Endothelial cell of umbilical vein (primary cell): Measurements from ENCODE around the gene ZNF792. TPM values are rescaled to one million over a fixed set of nuclear protein-coding genes. Genes with fewer than 3 reads are reported as not detected.

ENCODE experiments used
- BruUV-seq: library from RNA; stranded (reverse); fragments of 400-500 nt; replicated peaks from 2 replicates; lab custom pipeline; 2021; lab: Mats Ljungman, UMichigan
- CTCF ChIA-PET: fragments of 300-600, 350-600 bp; sonication (Branson Sonifier 250); formaldehyde crosslinking; loops from one replicate; lab custom pipeline; 2021; ENCODE audit warnings: antibody characterized with exemption, inconsistent platforms; lab: Charles Lee
- POLR2A ChIA-PET: fragments of 300-600, 350-600 bp; sonication (Branson Sonifier 250); formaldehyde crosslinking; loops from one replicate; lab custom pipeline; 2021; ENCODE audit warnings: antibody characterized with exemption, inconsistent platforms; lab: Charles Lee
- DNase-seq: peaks from one replicate; pipeline ENCODE4 v3.0.0-alpha.2; 2011; ENCODE audit warnings: low read depth, low spot score
- FAIRE-seq: peaks from 2 replicates; lab custom pipeline; 2011; peaks lifted over from hg19 to GRCh38; lab: Jason Lieb, UNC
- H2AFZ ChIP-seq: 2 replicates; pipeline ENCODE4 v1.6.0; 2012; ENCODE audit warnings: low read depth, low read length, control low read depth, inconsistent platforms
- H3K27ac ChIP-seq: 2 replicates; pipeline ENCODE4 v1.5.1; 2011; ENCODE audit warnings: low read depth, mild to moderate bottlenecking, control low read depth, low read length, moderate library complexity; ENCODE audit not compliant: insufficient read depth
- H3K27me3 ChIP-seq, 2 experiments: 2 replicates each; pipeline versions ENCODE4 v1.6.0 to v1.6.1; 2011; ENCODE audit warnings: low read length in 2 of 2, mixed read lengths in 1 of 2; ENCODE audit not compliant: control insufficient read depth in 2 of 2, insufficient read depth in 2 of 2
- H3K36me3 ChIP-seq, 2 experiments: 2 replicates in 1 of 2; 3 replicates in 1 of 2; pipeline ENCODE4 v1.5.1; 2011; ENCODE audit warnings: low read length in 2 of 2, mild to moderate bottlenecking in 1 of 2, moderate library complexity in 1 of 2; ENCODE audit not compliant: control insufficient read depth in 2 of 2, insufficient read depth in 2 of 2; ENCODE audit errors: extremely low read depth in 1 of 2
- H3K4me1 ChIP-seq: 3 replicates; pipeline ENCODE4 v1.5.1; 2011; ENCODE audit warnings: mild to moderate bottlenecking, low read length; ENCODE audit not compliant: control insufficient read depth, insufficient read depth; ENCODE audit errors: extremely low read depth
- H3K4me2 ChIP-seq: 2 replicates; pipeline ENCODE4 v1.6.1; 2011; ENCODE audit warnings: low read length, control low read depth, mixed read lengths; ENCODE audit not compliant: insufficient read depth
- H3K4me3 ChIP-seq, 3 experiments: fragments of 200-600 bp in 1 of 3; sonication (generic), shearing (Covaris generic) in 1 of 3; replicated peaks in 1 of 3; 2 replicates each; pipeline ENCODE4 v1.5.1; 2011 to 2016; ENCODE audit warnings: control low read depth in 3 of 3, low read length in 3 of 3, mild to moderate bottlenecking in 2 of 3, inconsistent platforms in 1 of 3, low read depth in 1 of 3, moderate library complexity in 1 of 3; ENCODE audit not compliant: insufficient read depth in 1 of 3
- H3K79me2 ChIP-seq: 2 replicates; pipeline ENCODE4 v1.6.0; 2012; ENCODE audit warnings: low read length, inconsistent platforms; ENCODE audit not compliant: control insufficient read depth, insufficient read depth
- H3K9ac ChIP-seq: replicated peaks from 2 replicates; pipeline ENCODE3; 2011; ENCODE audit warnings: low read length, control low read depth; ENCODE audit not compliant: insufficient read depth; ENCODE audit errors: extremely low read depth
- H3K9me1 ChIP-seq: replicated peaks from 3 replicates; pipeline ENCODE4 v1.6.0; 2011; ENCODE audit warnings: mild to moderate bottlenecking, low read length; ENCODE audit not compliant: control insufficient read depth, insufficient read depth; ENCODE audit errors: extremely low read depth
- H3K9me3 ChIP-seq: replicated peaks from 2 replicates; pipeline ENCODE4 v1.5.1; 2012; ENCODE audit warnings: low read length, inconsistent platforms; ENCODE audit not compliant: control insufficient read depth, insufficient read depth
- H4K20me1 ChIP-seq: replicated peaks from 2 replicates; pipeline ENCODE3; 2011; ENCODE audit warnings: mild to moderate bottlenecking, low read length; ENCODE audit not compliant: control insufficient read depth, insufficient read depth; ENCODE audit errors: extremely low read depth
- CTCF ChIP-seq, 2 donors: IDR thresholded peaks; 1 replicate in 1 of 2; 2 replicates in 1 of 2; pipeline ENCODE4 v1.5.1; 2011; ENCODE audit warnings: low read length in 2 of 2, mild to moderate bottlenecking in 2 of 2, moderate library complexity in 2 of 2, control low read depth in 1 of 2, inconsistent platforms in 1 of 2, low read depth in 1 of 2; ENCODE audit not compliant: insufficient read depth in 1 of 2; ENCODE audit errors: extremely low read depth in 1 of 2
- POLR2A ChIP-seq: IDR thresholded peaks from 2 replicates; pipeline ENCODE4 v1.6.1; 2012; ENCODE audit warnings: low read depth, mild to moderate bottlenecking, control low read depth, low read length
- dilution Hi-C: fragments of 300-500 bp; cut with MboI; formaldehyde crosslinking; loops from one replicate; pipeline ENCODE4 v1.15.0; 2019; ENCODE audit warnings: low sequenced_read_pairs; ENCODE audit not compliant: extremely low pct_ligation_motif_present
- intact Hi-C: fragments of 100-400 bp; cut with micrococcal nuclease; formaldehyde crosslinking; loops from one replicate; pipeline ENCODE4 v1.10.0; 2022
- polyA plus RNA-seq, 4 experiments: library from polyadenylated mRNA; depleted of rRNA in 3 of 4; stranded (reverse) in 3 of 4; unstranded in 1 of 4; fragments of >200 nt; gene quantifications; 2 replicates each; pipeline versions ENCODE4 v1.2.1 to v1.2.3, GENCODE V29; 2011 to 2012; ENCODE audit warnings: missing spikeins in 1 of 4
- total RNA-seq: library from RNA; stranded (reverse); gene quantifications from 2 replicates; pipeline ENCODE4 v1.2.3, GENCODE V29; 2021

Gene ZNF792
- total and polyA plus RNA-seq, 2 donors (not counting 3 experiments of a cell fraction or from before 2014, with no cell fraction given): 11.3 to 19.8 TPM

DNA sequence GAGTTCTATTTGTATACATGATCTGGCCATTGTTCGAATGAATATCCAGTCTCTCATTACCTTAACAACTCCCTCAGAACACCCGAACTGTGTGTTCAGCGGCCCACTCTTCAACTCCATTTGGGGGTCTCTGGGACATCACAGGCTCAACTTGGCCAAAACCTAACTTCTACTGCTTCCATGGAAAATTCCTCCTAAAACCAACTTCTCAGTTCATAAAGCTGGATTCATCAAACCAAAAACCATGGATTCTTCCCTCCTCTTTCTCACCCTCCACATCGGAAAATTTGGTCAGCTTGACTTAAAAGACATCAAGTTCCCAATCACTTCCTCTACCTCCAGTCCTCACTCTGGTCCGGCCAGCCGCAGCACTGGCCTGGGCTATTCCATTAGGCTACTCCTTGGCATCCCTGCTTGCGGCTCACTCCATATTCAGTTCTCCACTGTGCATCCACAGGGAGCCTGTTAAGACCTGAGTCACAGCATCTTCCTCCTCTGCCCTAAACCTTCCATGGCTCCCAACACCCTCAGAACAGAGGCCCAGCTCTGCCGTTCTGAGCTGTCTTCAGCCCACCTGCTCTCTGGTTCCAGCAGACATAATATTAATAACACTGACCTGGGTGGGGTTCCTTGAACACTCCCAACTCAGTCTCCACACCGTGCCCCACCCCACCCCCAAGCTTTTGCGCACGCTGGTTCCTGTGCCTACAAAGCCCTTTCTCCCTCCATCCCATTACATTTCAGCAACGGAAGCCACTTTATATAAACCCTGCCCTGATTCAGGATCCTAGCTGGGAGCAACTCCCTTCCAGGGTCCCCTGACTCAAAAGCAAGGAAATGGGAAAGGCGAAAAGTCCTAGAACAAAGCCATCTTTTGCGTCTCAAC lies 1.1 kb downstream of the ZNF792 start:
- no peak for TF ChIP-seq CTCF (IDR thresholded peaks at IDR 0.05; ENCODE audit: extremely low read depth in 1 of 2, insufficient read depth in 1 of 2, low read depth in 1 of 2, low read length in 2 of 2)
- peak; percentile 80 for TF ChIP-seq POLR2A
- dilution Hi-C loops (no loop called here), intact Hi-C loops (loop anchor here (1.0 to 5.0 kb wide), 7 partner anchors 36 to 286 kb away; partner anchors contain the start of genes FXYD7, GRAMD1A, SCGB2B2 and ZNF181)
- POLR2A ChIA-PET: interaction anchor here (2.0 kb wide), 1 partner anchor 36 kb away, joined by 5 read pairs; the partner anchor contains the start of gene ZNF30
- CTCF ChIA-PET: interaction anchor here (0.7 to 3.4 kb wide), 8 partner anchors 10 to 191 kb away, joined by 3 to 13 read pairs (median 4); partner anchors contain the start of genes FXYD5 and ZNF30
- FAIRE-seq (no peak), DNase-seq (peak; percentile 67)
- TSS peak; percentile 100 for BruUV-seq
- no peaks in the 10 kb centered on the region for H4K20me1 ChIP-seq
- no peak overlapping the region for H2AFZ ChIP-seq
- peaks cover 41% of the 10 kb centered on the region for H3K79me2 ChIP-seq
- peak overlapping the region; percentile 94 for H3K27ac ChIP-seq
- peak overlapping the region; percentile 58 to 85 (median 80) for H3K4me3 ChIP-seq
- H3K9ac ChIP-seq: peak overlapping the region; percentile 94
- H3K9me3 ChIP-seq: peaks cover 19% of the 10 kb centered on the region
- peaks cover 13% of the 10 kb centered on the region for H3K4me1 ChIP-seq
- H3K9me1 ChIP-seq: no peaks in the 10 kb centered on the region
- peaks cover 19 to 33% of the 10 kb centered on the region in 2 experiments for H3K36me3 ChIP-seq
- no peaks in the 10 kb centered on the region for H3K27me3 ChIP-seq
- peak overlapping the region; percentile 80 for H3K4me2 ChIP-seq
